NCI-H2227 (cell line): ENCODE data around the gene CCDC148.

ENCODE experiments used
- DNase-seq: peaks from one replicate; lab custom pipeline; 2025; ENCODE audit not compliant: unreplicated experiment; lab: John Stamatoyannopoulos, UW

CCDC148 gene

GRCh38 chr2:158456309-158457066 lies at the start of gene CCDC148, which contains the start of gene PKP4:
TSS of gene CCDC148 (minus strand) at chr2:158456753. CDS start at chr2:158456439, 314 bp downstream.
TSS of gene PKP4 (plus strand) at chr2:158456952. CDS start at chr2:158533185, 76,233 bp downstream.
- DNase-seq, result peak; percentile 98

- DNase-seq, result no peak
These were observed 48.9 kb upstream of the CCDC148 start for GRCh38 chr2:158505448-158505934.

- DNase-seq, result no peak
These were observed 47.5 kb upstream of the CCDC148 start for GRCh38 chr2:158504088-158504487.

- no peak for DNase-seq
These were observed 46.4 kb upstream of the CCDC148 start for GRCh38 chr2:158502974-158503373.

DNA sequence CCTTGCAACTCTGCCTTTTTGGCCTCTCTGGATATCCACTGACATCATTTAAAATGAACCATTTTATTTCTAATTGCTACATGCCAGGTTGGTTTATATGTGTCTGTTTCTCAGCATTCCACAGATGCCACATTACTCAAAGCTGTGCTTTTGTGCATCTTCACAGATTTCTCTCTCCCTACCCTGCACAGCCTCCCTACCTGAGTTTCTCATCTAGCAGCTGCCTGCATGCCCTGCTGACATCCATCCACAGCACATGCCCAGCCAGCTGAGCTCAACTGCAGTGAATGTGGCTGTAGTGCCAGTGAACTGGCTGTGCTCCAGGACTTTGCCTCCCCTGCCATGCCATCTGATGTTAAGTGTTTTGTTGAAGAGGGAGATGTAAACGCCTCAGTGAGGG lies 44.7 kb upstream of the CCDC148 start:
- DNase-seq, result peak; percentile 20

- no peak for DNase-seq
These were observed 43.8 kb upstream of the CCDC148 start for GRCh38 chr2:158500333-158500732.

DNA sequence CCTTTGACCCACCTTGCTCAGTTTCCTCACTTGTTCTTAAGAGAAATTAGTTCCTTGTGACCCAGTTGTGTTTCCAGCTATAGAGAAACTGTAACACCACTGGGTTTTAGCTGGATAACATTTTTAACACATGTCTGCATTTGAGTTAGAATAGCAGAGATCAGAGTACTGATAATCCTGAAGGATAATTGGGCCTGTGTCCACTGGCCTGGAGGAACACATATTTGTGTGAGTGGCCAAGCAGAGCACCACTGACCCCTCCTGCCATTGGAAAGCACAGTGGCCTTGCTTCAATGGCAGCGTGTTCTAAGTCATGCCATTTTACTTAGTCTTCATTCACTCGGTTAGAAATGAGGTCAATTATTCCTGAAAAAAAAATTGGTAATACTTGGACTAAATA lies 42.8 kb upstream of the CCDC148 start:
- DNase-seq, result no peak

DNA sequence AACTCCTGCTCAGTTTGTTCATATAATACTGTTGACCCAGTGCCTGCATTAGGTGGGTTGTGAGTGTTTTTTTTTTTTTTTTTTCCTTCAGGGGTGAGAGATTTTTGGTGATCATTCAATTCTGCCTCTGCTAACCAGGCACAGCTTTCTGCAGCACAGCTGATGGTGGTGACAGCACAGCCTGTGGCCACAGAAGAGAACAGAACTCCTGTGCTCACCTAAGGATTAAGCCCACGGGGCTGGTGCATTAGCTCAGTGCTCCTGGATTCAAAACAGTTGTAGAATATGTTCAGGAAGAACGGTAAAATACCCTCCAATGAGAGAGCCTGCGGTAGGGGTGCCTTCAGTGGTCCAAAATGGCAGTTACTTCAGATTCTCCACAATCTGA lies 42.2 kb upstream of the CCDC148 start:
- DNase-seq, result no peak

DNA sequence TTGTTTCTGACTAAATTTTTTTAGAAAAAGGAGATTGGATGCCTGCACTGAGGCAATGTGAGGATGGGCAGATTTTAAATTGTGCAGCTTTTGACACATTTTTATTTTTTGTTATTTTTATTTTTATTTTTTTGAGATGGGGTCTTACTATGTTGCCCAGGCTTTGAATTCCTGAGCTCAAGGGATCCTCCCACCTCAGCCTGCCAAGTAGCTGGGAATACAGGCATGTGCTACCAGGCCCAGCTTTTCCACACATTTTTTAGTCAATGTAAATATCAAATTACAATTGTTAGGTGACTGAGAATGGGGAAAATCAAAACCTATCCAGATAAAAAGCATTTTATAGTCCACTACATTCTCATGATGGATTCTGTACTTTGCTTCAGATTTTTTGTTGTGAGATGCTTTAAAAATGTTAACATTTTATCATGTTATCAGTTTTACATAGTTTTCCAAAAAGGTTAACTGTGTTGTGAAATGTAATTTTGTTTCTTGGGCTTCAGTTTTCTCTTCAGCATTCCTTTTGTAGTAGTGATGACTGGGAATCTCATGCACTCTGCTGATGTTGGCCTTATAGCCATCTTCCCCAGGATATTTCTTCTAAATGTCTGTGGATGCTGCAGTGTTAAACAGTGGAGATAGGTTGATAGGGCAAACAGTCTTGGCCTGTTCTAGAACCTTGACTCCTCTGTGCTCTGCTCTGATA lies 41.6 kb upstream of the CCDC148 start:
- DNase-seq, result no peak

GRCh38 chr2:158497486-158497885 lies 40.9 kb upstream of the CCDC148 start:
- DNase-seq, result no peak

- DNase-seq, result no peak
These were observed 40.4 kb upstream of the CCDC148 start for GRCh38 chr2:158496986-158497385.

- no peak for DNase-seq
These were observed 38.6 kb upstream of the CCDC148 start for GRCh38 chr2:158495175-158495574.

- DNase-seq, result no peak
These were observed 36.9 kb upstream of the CCDC148 start for GRCh38 chr2:158493458-158493857.

GRCh38 chr2:158491072-158491471 lies 34.5 kb upstream of the CCDC148 start:
- no peak for DNase-seq

GRCh38 chr2:158489366-158490112 lies 33.0 kb upstream of the CCDC148 start:
- peak; percentile 21 for DNase-seq

GRCh38 chr2:158488442-158489216 lies 32.1 kb upstream of the CCDC148 start:
- no peak for DNase-seq

DNA sequence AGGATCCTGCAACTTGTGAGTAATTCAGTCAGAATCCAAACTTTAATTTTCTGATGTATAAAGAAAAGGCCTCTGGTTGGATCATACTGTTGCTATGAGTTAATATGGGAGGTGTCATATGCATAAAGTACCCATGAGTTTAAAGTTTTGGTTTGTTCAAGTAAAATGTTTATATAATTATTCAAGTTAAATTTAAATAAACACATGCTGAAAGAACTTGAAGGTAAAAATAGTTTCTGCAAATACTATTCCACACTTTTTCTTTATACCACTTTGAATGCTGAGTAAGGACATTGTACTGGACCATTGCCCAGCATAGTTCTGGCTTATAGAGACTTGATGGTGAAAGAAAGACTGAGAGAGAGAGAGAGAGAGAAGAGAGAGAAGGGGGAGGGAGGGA lies 30.9 kb upstream of the CCDC148 start:
- DNase-seq, result no peak

- no peak for DNase-seq
These were observed 30.4 kb upstream of the CCDC148 start for GRCh38 chr2:158486970-158487325.

DNA sequence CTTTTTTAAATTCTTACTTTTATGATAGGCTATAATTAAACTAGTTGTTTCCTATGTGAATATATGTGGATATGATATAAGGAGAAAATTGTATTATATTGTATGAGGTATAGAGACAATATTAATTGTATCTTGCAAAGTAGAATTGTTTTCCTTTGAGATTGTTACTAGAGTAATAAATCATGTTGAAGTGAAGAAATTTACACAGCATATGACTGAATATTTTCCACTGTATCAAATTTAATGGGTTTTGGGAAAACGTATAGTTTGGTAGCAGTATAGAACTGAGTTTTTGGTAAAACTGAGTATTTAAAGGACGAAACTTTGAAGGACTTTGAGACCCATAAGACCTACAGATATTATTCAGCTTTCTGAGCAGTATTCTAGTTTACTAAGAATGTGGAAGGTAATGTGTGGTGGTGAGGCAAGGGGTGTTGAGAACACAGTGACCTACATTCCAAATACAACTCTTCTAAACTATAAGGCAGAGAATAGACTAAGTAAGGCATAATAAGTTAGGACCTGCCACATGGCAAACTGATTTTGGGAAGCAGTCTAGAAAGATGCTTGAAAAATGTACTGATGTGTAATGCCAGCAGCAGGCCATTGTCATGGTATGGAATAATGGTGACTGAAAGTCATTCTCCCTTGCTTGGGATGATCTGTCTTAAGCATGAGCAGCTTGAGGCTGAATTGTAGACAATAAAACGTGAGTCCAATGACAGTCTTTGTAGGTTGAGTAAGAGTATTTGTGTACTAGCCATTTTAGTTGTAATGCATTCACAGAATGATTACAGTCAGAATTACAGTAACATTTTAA lies 29.8 kb upstream of the CCDC148 start:
- DNase-seq, result no peak
